Common myeloid progenitor, CD34-positive (primary cell): ENCODE data around the gene HIBCH.

ENCODE experiments used
- CTCF ChIA-PET: fragments of 350-600 bp; sonication (Branson Sonifier 250); formaldehyde crosslinking; loops from one replicate; lab custom pipeline; 2021; ENCODE audit warnings: antibody characterized with exemption; lab: Charles Lee
- POLR2A ChIA-PET: fragments of 350-600 bp; sonication (Branson Sonifier 250); formaldehyde crosslinking; loops from one replicate; lab custom pipeline; 2021; ENCODE audit warnings: antibody characterized with exemption; lab: Charles Lee
- DNase-seq, 3 donors: peaks; one replicate each; pipeline versions ENCODE4 v3.0.0 to v3.0.0-alpha.2; 2013
- H3K27ac ChIP-seq, 2 experiments: 1 replicate in 1 of 2; 2 replicates in 1 of 2; pipeline ENCODE4 v1.7.0; 2013; ENCODE audit warnings: inconsistent platforms in 2 of 2, low read length in 2 of 2, mild to moderate bottlenecking in 2 of 2, low read depth in 1 of 2, moderate library complexity in 1 of 2; ENCODE audit not compliant: severe bottlenecking in 2 of 2, insufficient read depth in 1 of 2, poor library complexity in 1 of 2
- H3K27me3 ChIP-seq, 5 experiments: replicated peaks in 2 of 5; 1 replicate in 3 of 5; 2 replicates in 2 of 5; pipeline versions ENCODE4 v1.6.1 to v1.7.0; 2013; ENCODE audit warnings: low read length in 4 of 5, mild to moderate bottlenecking in 2 of 5, moderate library complexity in 2 of 5, inconsistent platforms in 1 of 5; ENCODE audit not compliant: insufficient read depth in 5 of 5, control insufficient read depth in 4 of 5
- H3K36me3 ChIP-seq, 4 experiments: 1 replicate in 2 of 4; 2 replicates in 2 of 4; pipeline versions ENCODE4 v1.6.1 to v1.7.0; 2013; ENCODE audit warnings: low read length in 3 of 4, control low read depth in 1 of 4, mild to moderate bottlenecking in 1 of 4; ENCODE audit not compliant: control insufficient read depth in 4 of 4, insufficient read depth in 4 of 4
- H3K4me1 ChIP-seq, 4 experiments: 1 replicate in 3 of 4; 2 replicates in 1 of 4; pipeline versions ENCODE4 v1.6.1 to v1.7.1; 2013; ENCODE audit warnings: low read length in 3 of 4, mild to moderate bottlenecking in 3 of 4, control low read depth in 1 of 4, inconsistent platforms in 1 of 4, moderate library complexity in 1 of 4; ENCODE audit not compliant: control insufficient read depth in 4 of 4, insufficient read depth in 4 of 4; ENCODE audit errors: control extremely low read depth in 1 of 4
- H3K4me3 ChIP-seq, 7 experiments: 1 replicate in 4 of 7; 2 replicates in 3 of 7; pipeline versions ENCODE4 v1.5.1 to v1.7.0; 2013; ENCODE audit warnings: mild to moderate bottlenecking in 7 of 7, low read length in 6 of 7, moderate library complexity in 6 of 7, inconsistent platforms in 2 of 7, low read depth in 2 of 7, control low read depth in 1 of 7; ENCODE audit not compliant: insufficient read depth in 4 of 7, control insufficient read depth in 1 of 7; ENCODE audit errors: extremely low read depth in 1 of 7
- H3K9me3 ChIP-seq, 5 experiments: 1 replicate in 4 of 5; 2 replicates in 1 of 5; pipeline versions ENCODE4 v1.6.1 to v1.7.1; 2013; ENCODE audit warnings: low read length in 4 of 5, mild to moderate bottlenecking in 2 of 5, inconsistent platforms in 1 of 5, low read depth in 1 of 5, moderate library complexity in 1 of 5; ENCODE audit not compliant: control insufficient read depth in 4 of 5, insufficient read depth in 2 of 5; ENCODE audit errors: control extremely low read depth in 1 of 5
- WGBS: methylation state at CpG from one replicate; pipeline ENCODE4 v1.1.5; 2013; ENCODE audit not compliant: insufficient coverage; 5-methylcytosine and 5-hydroxymethylcytosine counted together

Gene HIBCH

DNA sequence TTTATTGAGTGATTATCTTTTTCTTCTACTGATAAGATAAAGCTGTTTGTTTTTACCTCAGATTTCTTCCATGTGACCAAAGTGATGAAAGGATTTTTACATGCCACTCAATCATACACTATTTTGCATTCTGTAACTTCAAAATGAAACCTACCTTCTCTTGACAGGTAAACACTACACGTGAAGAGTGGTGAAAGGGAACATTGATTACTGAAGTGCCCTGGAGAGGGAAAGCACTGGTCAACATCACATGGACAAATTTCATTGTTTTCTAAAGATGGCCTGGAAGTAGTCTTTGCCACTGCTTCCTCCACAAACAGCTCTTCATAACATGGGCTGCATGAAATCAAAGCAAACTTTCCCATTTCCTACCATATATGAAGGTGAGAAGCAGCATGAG lies 120.1 kb downstream of the HIBCH start:
- H3K27ac ChIP-seq = no peak overlapping the region
- 100% methylated on average over 1 of the region's 1 CpG for WGBS

DNA sequence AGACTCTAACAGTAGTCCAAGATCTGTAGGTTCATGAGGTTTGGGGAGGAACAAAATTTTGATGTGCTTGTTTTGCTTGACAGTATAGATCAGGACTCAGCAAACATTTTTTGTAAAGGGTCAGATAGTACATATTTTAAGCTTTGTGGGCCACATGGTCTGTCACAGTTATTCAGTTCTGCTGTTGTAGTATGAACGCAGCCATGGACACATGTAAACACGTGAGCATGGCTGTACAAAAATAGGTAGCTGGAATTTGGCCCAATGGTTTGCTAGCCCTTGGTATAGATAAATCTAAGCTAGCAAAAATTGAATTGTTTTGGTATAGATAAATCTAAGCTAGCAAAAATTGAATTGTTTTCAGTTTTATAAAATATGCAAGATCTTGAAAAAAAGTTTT lies 120.5 kb downstream of the HIBCH start:
- no peak for DNase-seq
- ChIA-PET CTCF (interaction anchor here (1.0 to 2.1 kb wide), 2 partner anchors 18 to 25 kb away, joined by 4 to 6 read pairs; no protein-coding TSS in a partner anchor), POLR2A (no interaction called here)
- Histone ChIP-seq H3K36me3 (peaks cover 6 to 26% (median 15%) of the 10 kb centered on the region in 4 experiments), H3K27me3 (no peaks in the 10 kb centered on the region), H3K9me3 (peaks cover 0 to 5% (median 0%) of the 10 kb centered on the region in 5 experiments), H3K27ac (no peak overlapping the region), H3K4me3 (no peak overlapping the region), H3K4me1 (peaks cover 0 to 2% (median 0%) of the 10 kb centered on the region in 4 experiments)
- 81% methylated on average over 2 of the region's 2 CpGs for WGBS

More for the DNA sequence above, 120.1 kb downstream of the HIBCH start:
- Histone ChIP-seq H3K4me3 (no peak overlapping the region), H3K27me3 (no peaks in the 10 kb centered on the region), H3K4me1 (peaks cover 0 to 2% (median 0%) of the 10 kb centered on the region in 4 experiments), H3K36me3 (peaks cover 6 to 26% (median 14%) of the 10 kb centered on the region in 4 experiments), H3K9me3 (peaks cover 0 to 5% (median 0%) of the 10 kb centered on the region in 5 experiments)
- POLR2A ChIA-PET = no interaction called here
- CTCF ChIA-PET = interaction anchor here (1.0 to 2.1 kb wide), 2 partner anchors 17 to 26 kb away, joined by 4 to 6 read pairs; no protein-coding TSS in a partner anchor
- no peak for DNase-seq

DNA sequence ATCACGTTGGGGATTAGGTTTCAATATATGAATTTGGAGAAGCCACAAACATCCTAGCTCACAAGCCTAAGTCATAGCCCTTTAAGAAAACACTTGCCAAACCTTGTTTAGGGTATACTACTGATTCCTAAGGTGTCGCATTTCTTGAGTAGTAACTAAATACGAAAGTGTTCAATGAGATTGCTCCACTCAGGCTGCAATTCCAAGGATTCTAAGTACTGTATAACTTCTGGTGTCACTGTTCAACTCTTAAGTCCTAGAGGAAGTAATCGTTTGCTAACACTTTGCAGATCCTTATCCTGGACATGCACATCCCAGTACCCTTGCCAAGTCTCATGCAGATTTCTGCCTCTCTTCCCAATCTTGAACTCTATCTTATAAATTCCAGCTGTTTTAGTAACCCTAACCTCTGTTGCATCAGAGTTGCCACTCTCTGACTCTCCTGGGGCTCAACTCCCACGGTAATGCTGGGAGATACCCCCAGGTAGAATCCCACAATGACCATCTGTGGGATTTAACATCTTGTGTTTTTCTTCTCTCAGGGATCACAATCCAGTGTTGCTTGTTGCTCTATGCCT lies 122.4 kb downstream of the HIBCH start:
- Histone ChIP-seq H3K36me3 (peaks cover 3 to 20% (median 13%) of the 10 kb centered on the region in 4 experiments), H3K27ac (no peak overlapping the region), H3K4me1 (peaks cover 0 to 4% (median 1%) of the 10 kb centered on the region in 4 experiments), H3K4me3 (no peak overlapping the region), H3K27me3 (no peaks in the 10 kb centered on the region), H3K9me3 (peaks cover 0 to 5% (median 0%) of the 10 kb centered on the region in 5 experiments)
- POLR2A ChIA-PET = no interaction called here
- WGBS = 82% methylated on average over 4 of the region's 5 CpGs
- CTCF ChIA-PET = interaction anchor here (1.5 kb wide), 1 partner anchor 17 kb away, joined by 5 read pairs; a partner anchor contains a TSS
- DNase-seq = no peak

DNA sequence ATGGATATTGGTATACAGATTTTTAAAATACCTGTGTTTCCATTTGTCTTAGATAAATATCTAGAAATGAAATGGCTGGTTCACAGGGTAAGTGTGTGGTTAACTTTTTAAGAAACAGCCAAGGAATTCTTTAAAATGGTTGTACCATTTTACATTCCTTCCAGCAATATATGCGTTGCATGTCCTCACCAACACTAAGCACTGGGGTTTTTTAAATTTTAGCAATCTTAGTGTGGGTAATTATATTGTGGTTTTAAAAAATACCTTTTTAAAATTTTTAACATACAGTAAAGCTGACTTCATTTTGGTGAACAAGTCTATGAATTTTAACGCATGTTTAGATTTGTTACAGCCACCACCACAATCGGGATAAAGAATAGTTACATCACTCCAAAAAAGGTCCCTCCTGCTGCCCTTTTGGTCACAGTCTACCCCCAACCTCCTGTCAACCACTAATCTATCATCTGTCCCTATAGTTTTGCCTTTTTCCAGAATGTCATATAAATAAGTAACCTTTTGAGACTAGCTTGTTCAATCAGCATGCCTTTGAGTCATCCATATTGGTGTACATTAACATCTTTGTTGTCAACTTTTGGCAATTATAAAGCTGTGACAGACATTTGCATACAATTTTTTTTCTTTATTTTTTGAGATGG lies 129.0 kb downstream of the HIBCH start:
- Histone ChIP-seq H3K36me3 (peaks cover 0 to 4% (median 1%) of the 10 kb centered on the region in 4 experiments), H3K4me3 (no peak overlapping the region), H3K27ac (no peak overlapping the region), H3K4me1 (peaks cover 0 to 4% (median 1%) of the 10 kb centered on the region in 4 experiments), H3K27me3 (no peaks in the 10 kb centered on the region), H3K9me3 (no peaks in the 10 kb centered on the region)
- 95% methylated on average over 2 of the region's 3 CpGs for WGBS
- DNase-seq = no peak
- POLR2A ChIA-PET = no interaction called here
- CTCF ChIA-PET = interaction anchor here (0.5 to 1.3 kb wide), 3 partner anchors 9 to 19 kb away, joined by 3 to 4 read pairs (median 3); a partner anchor contains a TSS

DNA sequence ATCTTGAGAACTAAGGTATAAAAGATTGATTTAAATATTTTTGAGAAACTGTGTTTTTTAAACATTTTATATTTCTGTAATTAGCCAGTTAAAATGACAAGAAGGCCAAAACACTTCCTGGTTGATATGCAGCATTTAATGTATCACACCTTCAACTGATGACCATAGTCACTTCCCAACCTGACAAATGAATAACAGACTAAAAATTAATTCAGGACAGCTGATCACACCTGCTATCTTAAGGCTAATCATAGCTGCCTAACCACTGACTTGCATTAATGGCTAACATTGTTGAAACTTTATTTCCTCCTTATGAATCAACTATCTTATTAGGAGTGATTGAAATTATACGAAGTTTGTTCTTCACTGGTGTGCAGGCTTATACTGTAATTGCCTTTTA lies 131.3 kb downstream of the HIBCH start:
- CTCF ChIA-PET = interaction anchor here (1.8 to 2.0 kb wide), 2 partner anchors 8 to 28 kb away, joined by 4 to 10 read pairs; a partner anchor contains a TSS
- Histone ChIP-seq H3K4me3 (no peak overlapping the region), H3K4me1 (peaks cover 0 to 13% (median 4%) of the 10 kb centered on the region in 4 experiments), H3K27ac (no peak overlapping the region), H3K9me3 (no peaks in the 10 kb centered on the region), H3K27me3 (no peaks in the 10 kb centered on the region), H3K36me3 (peaks cover 0 to 3% (median 0%) of the 10 kb centered on the region in 4 experiments)
- POLR2A ChIA-PET = no interaction called here
- no CpG with 5 or more reads among the region's 1 CpG for WGBS
- DNase-seq = no peak

DNA sequence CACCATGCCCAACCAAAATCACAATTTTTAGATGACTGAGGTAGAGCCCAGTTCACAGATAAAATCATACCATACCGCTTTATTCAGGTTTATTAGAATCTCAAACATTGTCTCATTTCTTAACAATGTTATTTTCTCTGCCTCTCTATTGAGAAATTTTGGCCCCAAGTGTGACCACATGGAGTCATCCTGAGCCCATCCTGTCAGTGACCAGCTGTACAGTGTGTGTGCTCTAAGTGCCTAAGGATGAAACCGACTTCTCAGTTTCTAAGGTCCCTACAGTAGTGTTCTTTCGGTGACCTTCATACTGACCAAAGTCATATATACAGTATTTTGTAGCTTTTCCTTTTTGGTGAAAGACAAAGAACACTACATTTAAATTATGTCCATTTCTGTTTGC lies 133.4 kb downstream of the HIBCH start:
- WGBS = 100% methylated on average over 3 of the region's 3 CpGs
- CTCF ChIA-PET = interaction anchor here (1.4 to 1.8 kb wide), 2 partner anchors 11 to 13 kb away, joined by 3 to 4 read pairs; no protein-coding TSS in a partner anchor
- POLR2A ChIA-PET = no interaction called here
- no peak overlapping the region for H3K27ac ChIP-seq
- H3K4me3 ChIP-seq = no peak overlapping the region
- H3K27me3 ChIP-seq = no peaks in the 10 kb centered on the region
- peaks cover 0 to 3% (median 0%) of the 10 kb centered on the region in 4 experiments for H3K36me3 ChIP-seq
- no peaks in the 10 kb centered on the region for H3K9me3 ChIP-seq
- peaks cover 9 to 30% (median 14%) of the 10 kb centered on the region in 4 experiments for H3K4me1 ChIP-seq
- no peak for DNase-seq
